T-helper 1 cell treated with Interleukin-12 subunit alpha and Interleukin-12 subunit beta and Interleukin-4 antibody, amounts not matched to agents 30 ng/mL and 1 ng/mL, for 36 hours (primary cell): ENCODE results near the gene LY6G6D. TPM values are rescaled to one million over a fixed set of nuclear protein-coding genes. Genes with fewer than 3 reads are reported as not detected.

Source experiments
- intact Hi-C: fragments of 100-400 bp; cut with micrococcal nuclease; formaldehyde crosslinking; loops from one replicate; pipeline ENCODE4 v1.15.1; 2024
- total RNA-seq: library from RNA; stranded (reverse); gene quantifications from 2 replicates; pipeline ENCODE4 v1.2.3, GENCODE V29; 2022

The LY6G6D gene
- total RNA-seq, 1 donor from 2014 or later: not detected

- intact Hi-C loops: no loop called here
Measured at GRCh38 chr6:31733734-31734133, 18.6 kb downstream of the LY6G6D start.

- intact Hi-C loops: no loop called here
Measured at GRCh38 chr6:31734247-31734820, 19.2 kb downstream of the LY6G6D start.

- intact Hi-C loops: loop anchor here (5.0 kb wide), 3 partner anchors 158 to 457 kb away; partner anchors contain the start of genes GPSM3, MICB, PBX2 and TNF
Measured at GRCh38 chr6:31734821-31735406, 19.8 kb downstream of the LY6G6D start.

- intact Hi-C loops: loop anchor here (1.0 to 5.0 kb wide), 5 partner anchors 71 to 456 kb away; partner anchors contain the start of genes ATP6V1G2, GPSM3, MICB and NFKBIL1
Measured at GRCh38 chr6:31736021-31736767, 21.0 kb downstream of the LY6G6D start, which contains the start of gene CLIC1. TSS of gene CLIC1 (minus strand) at chr6:31736530. CDS start at chr6:31736300, 230 bp downstream.

- intact Hi-C loops: loop anchor here (1.0 to 5.0 kb wide), 6 partner anchors 35 to 455 kb away; partner anchors contain the start of genes ATP6V1G2, GPSM3, MICB and NFKBIL1
Measured at GRCh38 chr6:31736768-31737314, 21.7 kb downstream of the LY6G6D start.

- intact Hi-C loops: loop anchor here (1.0 to 5.0 kb wide), 5 partner anchors 35 to 455 kb away; partner anchors contain the start of genes ATP6V1G2, GPSM3, MICB and NFKBIL1
Measured at GRCh38 chr6:31737315-31737990, 22.3 kb downstream of the LY6G6D start.

- intact Hi-C loops: loop anchor here (1.0 to 5.0 kb wide), 14 partner anchors 9 to 1107 kb away; partner anchors contain the start of genes ABHD16A, ATP6V1G2, DDAH2 and GPSM3
Measured at GRCh38 chr6:31737991-31738979, 23.1 kb downstream of the LY6G6D start.

- intact Hi-C loops: loop anchor here (1.0 to 5.0 kb wide), 9 partner anchors 29 to 1105 kb away; partner anchors contain the start of genes BAG6, GPSM3, HSPA1A and HSPA1L
Measured at GRCh38 chr6:31739639-31740396, 24.7 kb downstream of the LY6G6D start, which contains the start of gene MSH5. TSS of gene MSH5 (plus strand) at chr6:31740005. CDS start at chr6:31740467, 462 bp downstream.

- intact Hi-C loops: no loop called here
Measured at GRCh38 chr6:31740397-31741223, 25.5 kb downstream of the LY6G6D start.

- intact Hi-C loops: no loop called here
Measured at GRCh38 chr6:31741815-31742214, 26.7 kb downstream of the LY6G6D start.

GRCh38 chr6:31742894-31743293 is 27.7 kb downstream of the LY6G6D start:
- intact Hi-C loops: no loop called here

GRCh38 chr6:31744422-31744821 is 29.3 kb downstream of the LY6G6D start:
- intact Hi-C loops: no loop called here

- intact Hi-C loops: no loop called here
Measured at GRCh38 chr6:31749301-31750036, 34.3 kb downstream of the LY6G6D start.

- intact Hi-C loops: no loop called here
Measured at GRCh38 chr6:31750411-31751022, 35.4 kb downstream of the LY6G6D start.

- intact Hi-C loops: no loop called here
Measured at GRCh38 chr6:31752739-31753319, 37.7 kb downstream of the LY6G6D start.

GRCh38 chr6:31758281-31758680 is 43.1 kb downstream of the LY6G6D start:
- intact Hi-C loops: no loop called here
